HFF-Myc (cell line): ENCODE data around the gene WNT10A.
"Not testable (repeated sequence)": the region's sequence is repeated elsewhere in the genome, so short reads cannot be mapped to it uniquely, and the experiment has no call there.

Experiments
- DNase-seq: peaks from one replicate; pipeline ENCODE4 v3.0.0-alpha.2; 2011; ENCODE audit warnings: low read depth; ENCODE audit errors: extremely low read depth
- H3K4me3 ChIP-seq: replicated peaks from 2 replicates; pipeline ENCODE4 v1.5.1; 2011; ENCODE audit warnings: low read depth, mild to moderate bottlenecking, control low read depth, low read length
- CTCF ChIP-seq: IDR thresholded peaks from 2 replicates; pipeline ENCODE4 v1.5.1; 2012; ENCODE audit warnings: mild to moderate bottlenecking, low read depth, low read length, control low read depth; ENCODE audit errors: missing control alignments

WNT10A gene

GRCh38 chr2:218837495-218837894 is 43.2 kb upstream of the WNT10A start:
- DNase-seq: no peak
- H3K4me3 ChIP-seq: no peak overlapping the region
- no peak for TF ChIP-seq CTCF

GRCh38 chr2:218839430-218839829 is 41.2 kb upstream of the WNT10A start:
- TF ChIP-seq CTCF: no peak
- H3K4me3 ChIP-seq: no peak overlapping the region
- DNase-seq: no peak

GRCh38 chr2:218839888-218840287 is 40.8 kb upstream of the WNT10A start:
- DNase-seq: no peak
- H3K4me3 ChIP-seq: no peak overlapping the region
- TF ChIP-seq CTCF: no peak

GRCh38 chr2:218844334-218844733 is 36.3 kb upstream of the WNT10A start:
- not testable (repeated sequence) for H3K4me3 ChIP-seq, DNase-seq

- H3K4me3 ChIP-seq, DNase-seq: not testable (repeated sequence)
Observed at GRCh38 chr2:218846963-218847362, 33.7 kb upstream of the WNT10A start.

GRCh38 chr2:218849721-218850120 is 30.9 kb upstream of the WNT10A start:
- H3K4me3 ChIP-seq: no peak overlapping the region
- no peak for DNase-seq
- TF ChIP-seq CTCF: no peak

- DNase-seq: no peak
- no peak overlapping the region for H3K4me3 ChIP-seq
- no peak for TF ChIP-seq CTCF
Observed at GRCh38 chr2:218850796-218851195, 29.9 kb upstream of the WNT10A start.

GRCh38 chr2:218851286-218851685 is 29.4 kb upstream of the WNT10A start:
- TF ChIP-seq CTCF: no peak
- DNase-seq: no peak
- no peak overlapping the region for H3K4me3 ChIP-seq
